DOHH2 (cell line): ENCODE measurements around the gene TRPM8.

ENCODE experiments used
- CTCF ChIP-seq: fragments of 200-600 bp; sonication (generic); IDR thresholded peaks from one replicate; pipeline ENCODE4 v1.5.1; 2014; ENCODE audit warnings: antibody characterized with exemption, mild to moderate bottlenecking, low read depth, low read length; ENCODE audit not compliant: poor library complexity, severe bottlenecking
- EZH2phosphoT487 ChIP-seq: fragments of 200-600 bp; sonication (generic); IDR thresholded peaks from 2 replicates; pipeline ENCODE4 v1.6.1; 2017; ENCODE audit warnings: borderline replicate concordance, mild to moderate bottlenecking, antibody characterized with exemption, low read length, moderate library complexity, mixed read lengths

- TF ChIP-seq CTCF: no peak
- no peak for TF ChIP-seq EZH2phosphoT487
Measured at GRCh38 chr2:234066587-234066986, 149.4 kb downstream of the TRPM8 start.
